ENCODE results near the gene SLC27A4. TPM values are rescaled to one million over a fixed set of nuclear protein-coding genes. Genes with fewer than 3 reads are reported as not detected.

SLC27A4 gene
- total and polyA plus RNA-seq, 2 experiments from 2014 or later, result 12.3 to 30.9 TPM

GRCh38 chr9:128321879-128322403 lies 18.4 kb upstream of the SLC27A4 start:
- in situ Hi-C loops (cut with MboI), result no loop called here
- H3K79me2 ChIP-seq (ENCODE audit: insufficient read depth), result peaks cover 60% of the 10 kb centered on the region
- TF ChIP-seq EZH2phosphoT487 (IDR thresholded peaks at IDR 0.05; ENCODE audit: insufficient read depth, low read depth) (no peak), EZH2 (IDR thresholded peaks at IDR 0.05; ENCODE audit: insufficient read depth, poor library complexity, severe bottlenecking) (no peak)

GRCh38 chr9:128322404-128323211 lies 17.7 kb upstream of the SLC27A4 start, which contains the start of the genes COQ4 and TRUB2:
TSS of gene COQ4 (plus strand) at chr9:128322839. CDS start at chr9:128322859, 20 bp downstream.
TSS of gene TRUB2 (minus strand) at chr9:128322447. CDS start at chr9:128322408, 39 bp downstream.
- WGBS, 2 experiments (ENCODE audit: low coverage in 1 of 2, low lambda C conversion rate in 2 of 2, missing lambda C conversion rate in 2 of 2), result 1% methylated on average over 75 to 83 of the region's 83 CpGs
- peak within 1 kb of the TSS; percentile 92 for H2AFZ ChIP-seq
- H3K9me2 ChIP-seq (ENCODE audit: insufficient read depth), result no peaks in the 10 kb centered on the region
- peak within 1 kb of the TSS; percentile 83 for H3K4me2 ChIP-seq (ENCODE audit: unreplicated experiment)
- in situ Hi-C loops (cut with MboI), result no loop called here
- no peaks in the 10 kb centered on the region for H4K20me1 ChIP-seq (ENCODE audit: insufficient read depth)
- TF ChIP-seq EZH2phosphoT487 (IDR thresholded peaks at IDR 0.05; ENCODE audit: insufficient read depth, low read depth), result no peak
- no peak for TF ChIP-seq EZH2 (IDR thresholded peaks at IDR 0.05; ENCODE audit: insufficient read depth, poor library complexity, severe bottlenecking)
- peak within 1 kb of the TSS; percentile 89 for H3K27ac ChIP-seq
- peak; percentile 98 for DNase-seq
- no peaks in the 10 kb centered on the region for H3K27me3 ChIP-seq (replicated peaks; ENCODE audit: insufficient read depth)
- H3K79me2 ChIP-seq (ENCODE audit: insufficient read depth), result peaks cover 67% of the 10 kb centered on the region
- 0 out of 2 replicates have a peak, but pooled peaks cover 8% of the 10 kb centered on the region for H3K36me3 ChIP-seq (ENCODE audit: low read depth)
- peaks cover 13% of the 10 kb centered on the region for H3K4me1 ChIP-seq (ENCODE audit: insufficient read depth)
- no peaks in the 10 kb centered on the region for H3K9me3 ChIP-seq (ENCODE audit: low read depth)
- H3K4me3 ChIP-seq, result peak within 1 kb of the TSS; percentile 92
- H3K9ac ChIP-seq, result peak within 1 kb of the TSS; percentile 88
- peaks cover 11% of the 10 kb centered on the region; the same call in 1 of the 2 replicates for H3F3A ChIP-seq (ENCODE audit: insufficient read depth)

More at GRCh38 chr9:128321879-128322403, 18.4 kb upstream of the SLC27A4 start:
- H3F3A ChIP-seq (ENCODE audit: insufficient read depth), result peaks cover 11% of the 10 kb centered on the region; the same call in 1 of the 2 replicates
- peaks cover 13% of the 10 kb centered on the region for H3K4me1 ChIP-seq (ENCODE audit: insufficient read depth)
- H3K4me3 ChIP-seq, result peak overlapping the region; percentile 92
- H3K9me3 ChIP-seq (ENCODE audit: low read depth), result no peaks in the 10 kb centered on the region
- DNase-seq, result no peak
- peak overlapping the region; percentile 88 for H3K9ac ChIP-seq
- 0 out of 2 replicates have a peak, but pooled peaks cover under 1% of the 10 kb centered on the region for H3K36me3 ChIP-seq (ENCODE audit: low read depth)
- no peaks in the 10 kb centered on the region for H4K20me1 ChIP-seq (ENCODE audit: insufficient read depth)
- H3K27me3 ChIP-seq (replicated peaks; ENCODE audit: insufficient read depth), result no peaks in the 10 kb centered on the region
- no peaks in the 10 kb centered on the region for H3K9me2 ChIP-seq (ENCODE audit: insufficient read depth)
- peak overlapping the region; percentile 92 for H2AFZ ChIP-seq
- peak overlapping the region; percentile 89 for H3K27ac ChIP-seq
- WGBS, 2 experiments (ENCODE audit: low coverage in 1 of 2, low lambda C conversion rate in 2 of 2, missing lambda C conversion rate in 2 of 2), result 1 to 2% methylated on average over 21 of the region's 21 CpGs
- peak overlapping the region; percentile 83 for H3K4me2 ChIP-seq (ENCODE audit: unreplicated experiment)

GRCh38 chr9:128323212-128323730 lies 17.1 kb upstream of the SLC27A4 start:
- peak overlapping the region; percentile 88 for H3K9ac ChIP-seq
- peaks cover 11% of the 10 kb centered on the region; the same call in 1 of the 2 replicates for H3F3A ChIP-seq (ENCODE audit: insufficient read depth)
- H3K36me3 ChIP-seq (ENCODE audit: low read depth), result 0 out of 2 replicates have a peak, but pooled peaks cover 9% of the 10 kb centered on the region
- H2AFZ ChIP-seq, result peak overlapping the region; percentile 92
- no peaks in the 10 kb centered on the region for H3K9me2 ChIP-seq (ENCODE audit: insufficient read depth)
- peak overlapping the region; percentile 92 for H3K4me3 ChIP-seq
- H3K9me3 ChIP-seq (ENCODE audit: low read depth), result no peaks in the 10 kb centered on the region
- H4K20me1 ChIP-seq (ENCODE audit: insufficient read depth), result no peaks in the 10 kb centered on the region
- no peaks in the 10 kb centered on the region for H3K27me3 ChIP-seq (replicated peaks; ENCODE audit: insufficient read depth)
- no peak for TF ChIP-seq EZH2phosphoT487 (IDR thresholded peaks at IDR 0.05; ENCODE audit: insufficient read depth, low read depth)
- TF ChIP-seq EZH2 (IDR thresholded peaks at IDR 0.05; ENCODE audit: insufficient read depth, poor library complexity, severe bottlenecking), result no peak
- peaks cover 13% of the 10 kb centered on the region for H3K4me1 ChIP-seq (ENCODE audit: insufficient read depth)
- in situ Hi-C loops (cut with MboI), result no loop called here
- DNase-seq, result peak; percentile 74
- peaks cover 72% of the 10 kb centered on the region for H3K79me2 ChIP-seq (ENCODE audit: insufficient read depth)
- peak overlapping the region; percentile 83 for H3K4me2 ChIP-seq (ENCODE audit: unreplicated experiment)
- 25 to 28% methylated on average over 16 of the region's 16 CpGs for WGBS, 2 experiments (ENCODE audit: low coverage in 1 of 2, low lambda C conversion rate in 2 of 2, missing lambda C conversion rate in 2 of 2)
- H3K27ac ChIP-seq, result peak overlapping the region; percentile 89

- Histone ChIP-seq H4K20me1 (ENCODE audit: insufficient read depth) (no peaks in the 10 kb centered on the region), H3K9me2 (ENCODE audit: insufficient read depth) (no peaks in the 10 kb centered on the region), H3K27me3 (replicated peaks; ENCODE audit: insufficient read depth) (no peaks in the 10 kb centered on the region), H3K4me1 (ENCODE audit: insufficient read depth) (peaks cover 13% of the 10 kb centered on the region), H3K4me3 (peak overlapping the region; percentile 92), H3F3A (ENCODE audit: insufficient read depth) (peaks cover 11% of the 10 kb centered on the region; the same call in 1 of the 2 replicates), H3K9ac (peak overlapping the region; percentile 88), H3K4me2 (ENCODE audit: unreplicated experiment) (peak overlapping the region; percentile 83), H2AFZ (no peak overlapping the region; the same call in 1 of the 2 replicates), H3K9me3 (ENCODE audit: low read depth) (no peaks in the 10 kb centered on the region), H3K79me2 (ENCODE audit: insufficient read depth) (peaks cover 73% of the 10 kb centered on the region), H3K27ac (peak overlapping the region; percentile 89), H3K36me3 (ENCODE audit: low read depth) (0 out of 2 replicates have a peak, but pooled peaks cover 9% of the 10 kb centered on the region)
- TF ChIP-seq EZH2 (IDR thresholded peaks at IDR 0.05; ENCODE audit: insufficient read depth, poor library complexity, severe bottlenecking) (no peak), EZH2phosphoT487 (IDR thresholded peaks at IDR 0.05; ENCODE audit: insufficient read depth, low read depth) (no peak)
- DNase-seq, result no peak
- WGBS, 2 experiments (ENCODE audit: low coverage in 1 of 2, low lambda C conversion rate in 2 of 2, missing lambda C conversion rate in 2 of 2), result 87 to 91% methylated on average over 12 of the region's 12 CpGs
- in situ Hi-C loops (cut with MboI), result no loop called here
Measured at GRCh38 chr9:128323791-128324190, 16.5 kb upstream of the SLC27A4 start.

All from GM23248 (cell line).